Mucosa of stomach (tissue), 1 donor: ENCODE results near the gene BHLHA9.
"Not testable (repeated sequence)": the region's sequence is repeated elsewhere in the genome, so short reads cannot be mapped to it uniquely, and the experiment has no call there.

Source experiments
- H3K27me3 ChIP-seq: one replicate; pipeline ENCODE4 v1.7.0; 2013; ENCODE audit warnings: mild to moderate bottlenecking, low read length; ENCODE audit not compliant: control insufficient read depth, insufficient read depth
- H3K36me3 ChIP-seq: one replicate; pipeline ENCODE4 v1.7.0; 2013; ENCODE audit warnings: low read length; ENCODE audit not compliant: control insufficient read depth, insufficient read depth
- H3K4me1 ChIP-seq: one replicate; pipeline ENCODE4 v1.7.0; 2013; ENCODE audit warnings: mild to moderate bottlenecking, low read length; ENCODE audit not compliant: control insufficient read depth, insufficient read depth
- H3K4me3 ChIP-seq: one replicate; pipeline ENCODE4 v1.7.0; 2013; ENCODE audit warnings: low read length
- H3K9ac ChIP-seq: one replicate; pipeline ENCODE4 v1.7.0; 2013; ENCODE audit warnings: mild to moderate bottlenecking, low read length, moderate library complexity
- H3K9me3 ChIP-seq: one replicate; pipeline ENCODE4 v1.7.0; 2013; ENCODE audit warnings: mild to moderate bottlenecking, low read length, moderate library complexity; ENCODE audit not compliant: control insufficient read depth
- donor health status: Pancreatic carcinoma.

Gene BHLHA9

GRCh38 chr17:1304962-1305563 lies 34.8 kb downstream of the BHLHA9 start:
- H3K27me3 ChIP-seq: peaks cover 10% of the 10 kb centered on the region
- H3K9me3 ChIP-seq: no peaks in the 10 kb centered on the region
- H3K4me3 ChIP-seq: no peak overlapping the region
- H3K4me1 ChIP-seq: no peaks in the 10 kb centered on the region
- no peaks in the 10 kb centered on the region for H3K36me3 ChIP-seq
- no peak overlapping the region for H3K9ac ChIP-seq

- not testable (repeated sequence) for H3K4me1 ChIP-seq, H3K9ac ChIP-seq, H3K36me3 ChIP-seq, H3K4me3 ChIP-seq, H3K9me3 ChIP-seq, H3K27me3 ChIP-seq
These were observed 37.6 kb downstream of the BHLHA9 start for GRCh38 chr17:1307829-1308228.

- H3K4me3 ChIP-seq: no peak overlapping the region
- no peaks in the 10 kb centered on the region for H3K4me1 ChIP-seq
- no peak overlapping the region for H3K9ac ChIP-seq
- H3K9me3 ChIP-seq: no peaks in the 10 kb centered on the region
- H3K27me3 ChIP-seq: peaks cover 15% of the 10 kb centered on the region
- no peaks in the 10 kb centered on the region for H3K36me3 ChIP-seq
These were observed 42.1 kb downstream of the BHLHA9 start for GRCh38 chr17:1312261-1312870.

GRCh38 chr17:1313270-1314005 lies 43.2 kb downstream of the BHLHA9 start:
- Histone ChIP-seq H3K27me3 (peaks cover 15% of the 10 kb centered on the region), H3K36me3 (no peaks in the 10 kb centered on the region), H3K9ac (no peak overlapping the region), H3K9me3 (no peaks in the 10 kb centered on the region), H3K4me3 (no peak overlapping the region), H3K4me1 (no peaks in the 10 kb centered on the region)

GRCh38 chr17:1315409-1315808 lies 45.2 kb downstream of the BHLHA9 start:
- no peaks in the 10 kb centered on the region for H3K36me3 ChIP-seq
- no peak overlapping the region for H3K4me3 ChIP-seq
- peaks cover 15% of the 10 kb centered on the region for H3K27me3 ChIP-seq
- no peaks in the 10 kb centered on the region for H3K4me1 ChIP-seq
- H3K9ac ChIP-seq: no peak overlapping the region
- H3K9me3 ChIP-seq: no peaks in the 10 kb centered on the region

GRCh38 chr17:1315891-1316403 lies 45.7 kb downstream of the BHLHA9 start:
- no peaks in the 10 kb centered on the region for H3K36me3 ChIP-seq
- H3K4me1 ChIP-seq: no peaks in the 10 kb centered on the region
- no peak overlapping the region for H3K4me3 ChIP-seq
- no peaks in the 10 kb centered on the region for H3K9me3 ChIP-seq
- no peak overlapping the region for H3K9ac ChIP-seq
- H3K27me3 ChIP-seq: peaks cover 15% of the 10 kb centered on the region
